ENCODE data around the gene PTAR1. TPM values are rescaled to one million over a fixed set of nuclear protein-coding genes. Genes with fewer than 3 reads are reported as not detected.

PTAR1 gene
- total and polyA plus RNA-seq, 10 of the 15 experiments (the other 5 are each of a cell fraction or from before 2014, with no cell fraction given), result 4.9 to 27.6 (median 14.2) TPM

DNA sequence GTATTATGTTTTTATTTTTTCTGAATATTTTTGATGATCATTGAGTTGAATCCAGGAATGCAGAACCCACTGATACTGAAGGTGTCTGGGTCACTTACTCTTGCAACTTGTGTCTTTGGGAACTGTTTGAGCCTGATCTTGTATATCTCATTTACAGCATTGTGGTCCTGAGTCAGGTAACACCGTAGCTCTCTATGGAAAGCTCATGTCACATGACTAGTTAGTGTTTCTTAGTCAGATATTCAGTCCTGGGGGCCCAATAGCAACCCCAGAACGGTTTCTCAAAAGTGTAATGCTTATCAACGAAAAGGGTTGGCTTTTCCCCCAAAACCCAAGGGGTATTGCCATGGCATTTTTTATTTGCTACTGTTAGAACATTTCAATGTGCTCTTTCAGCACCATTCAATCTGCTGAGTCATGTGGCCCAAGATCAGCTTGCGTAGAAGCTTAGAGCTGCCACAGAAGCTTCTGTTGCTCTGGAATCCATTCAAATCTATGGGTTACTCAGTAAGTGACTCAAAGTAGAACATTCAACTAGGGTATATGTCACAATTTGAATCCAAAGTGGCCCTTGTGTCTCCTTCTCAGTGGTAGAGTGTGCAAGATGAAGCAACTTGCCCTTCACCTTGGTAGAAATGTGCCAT, 12.1 kb upstream of the PTAR1 start (continued):
- TF ChIP-seq, protein P1, sequence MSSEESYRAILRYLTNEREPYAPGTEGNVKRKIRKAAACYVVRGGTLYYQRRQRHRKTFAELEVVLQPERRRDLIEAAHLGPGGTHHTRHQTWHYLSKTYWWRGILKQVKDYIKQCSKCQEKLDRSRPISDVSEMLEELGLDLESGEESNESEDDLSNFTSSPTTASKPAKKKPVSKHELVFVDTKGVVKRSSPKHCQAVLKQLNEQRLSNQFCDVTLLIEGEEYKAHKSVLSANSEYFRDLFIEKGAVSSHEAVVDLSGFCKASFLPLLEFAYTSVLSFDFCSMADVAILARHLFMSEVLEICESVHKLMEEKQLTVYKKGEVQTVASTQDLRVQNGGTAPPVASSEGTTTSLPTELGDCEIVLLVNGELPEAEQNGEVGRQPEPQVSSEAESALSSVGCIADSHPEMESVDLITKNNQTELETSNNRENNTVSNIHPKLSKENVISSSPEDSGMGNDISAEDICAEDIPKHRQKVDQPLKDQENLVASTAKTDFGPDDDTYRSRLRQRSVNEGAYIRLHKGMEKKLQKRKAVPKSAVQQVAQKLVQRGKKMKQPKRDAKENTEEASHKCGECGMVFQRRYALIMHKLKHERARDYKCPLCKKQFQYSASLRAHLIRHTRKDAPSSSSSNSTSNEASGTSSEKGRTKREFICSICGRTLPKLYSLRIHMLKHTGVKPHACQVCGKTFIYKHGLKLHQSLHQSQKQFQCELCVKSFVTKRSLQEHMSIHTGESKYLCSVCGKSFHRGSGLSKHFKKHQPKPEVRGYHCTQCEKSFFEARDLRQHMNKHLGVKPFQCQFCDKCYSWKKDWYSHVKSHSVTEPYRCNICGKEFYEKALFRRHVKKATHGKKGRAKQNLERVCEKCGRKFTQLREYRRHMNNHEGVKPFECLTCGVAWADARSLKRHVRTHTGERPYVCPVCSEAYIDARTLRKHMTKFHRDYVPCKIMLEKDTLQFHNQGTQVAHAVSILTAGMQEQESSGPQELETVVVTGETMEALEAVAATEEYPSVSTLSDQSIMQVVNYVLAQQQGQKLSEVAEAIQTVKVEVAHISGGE (CRISPR knock-in tag; IDR thresholded peaks at IDR 0.05), result no peak
- TF ChIP-seq, protein P2, sequence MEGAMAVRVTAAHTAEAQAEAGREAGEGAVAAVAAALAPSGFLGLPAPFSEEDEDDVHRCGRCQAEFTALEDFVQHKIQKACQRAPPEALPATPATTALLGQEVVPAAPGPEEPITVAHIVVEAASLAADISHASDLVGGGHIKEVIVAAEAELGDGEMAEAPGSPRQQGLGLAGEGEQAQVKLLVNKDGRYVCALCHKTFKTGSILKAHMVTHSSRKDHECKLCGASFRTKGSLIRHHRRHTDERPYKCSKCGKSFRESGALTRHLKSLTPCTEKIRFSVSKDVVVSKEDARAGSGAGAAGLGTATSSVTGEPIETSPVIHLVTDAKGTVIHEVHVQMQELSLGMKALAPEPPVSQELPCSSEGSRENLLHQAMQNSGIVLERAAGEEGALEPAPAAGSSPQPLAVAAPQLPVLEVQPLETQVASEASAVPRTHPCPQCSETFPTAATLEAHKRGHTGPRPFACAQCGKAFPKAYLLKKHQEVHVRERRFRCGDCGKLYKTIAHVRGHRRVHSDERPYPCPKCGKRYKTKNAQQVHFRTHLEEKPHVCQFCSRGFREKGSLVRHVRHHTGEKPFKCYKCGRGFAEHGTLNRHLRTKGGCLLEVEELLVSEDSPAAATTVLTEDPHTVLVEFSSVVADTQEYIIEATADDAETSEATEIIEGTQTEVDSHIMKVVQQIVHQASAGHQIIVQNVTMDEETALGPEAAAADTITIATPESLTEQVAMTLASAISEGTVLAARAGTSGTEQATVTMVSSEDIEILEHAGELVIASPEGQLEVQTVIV (IDR thresholded peaks at IDR 0.05; ENCODE audit: borderline replicate concordance, partially characterized antibody), result no peak
- no peak for TF ChIP-seq ZNF207 (IDR thresholded peaks at IDR 0.05; ENCODE audit: borderline replicate concordance)
- no peak for TF ChIP-seq ZNF217 (IDR thresholded peaks at IDR 0.05)

DNA sequence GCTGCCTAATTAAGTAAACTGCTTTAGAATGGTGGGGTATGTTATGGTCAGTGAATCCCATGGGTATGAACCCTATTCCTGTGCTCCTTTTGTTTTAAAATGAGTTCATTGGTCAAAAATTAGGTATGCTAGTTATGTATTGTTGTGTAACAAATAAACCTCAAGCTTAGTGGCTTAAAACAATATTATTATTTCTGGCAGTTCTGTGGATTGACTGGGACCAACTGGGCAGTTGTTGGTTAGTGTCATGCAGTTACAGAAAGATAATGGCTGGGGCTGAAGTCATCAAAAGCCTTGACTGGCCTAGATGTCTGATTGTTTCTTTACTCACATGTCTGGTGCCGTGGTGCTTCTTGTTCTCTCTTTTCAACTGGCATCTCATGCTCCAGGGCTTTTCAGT, 8.9 kb upstream of the PTAR1 start:
- Histone ChIP-seq H4K20me1 (ENCODE audit: control insufficient read depth, insufficient read depth) (no peaks in the 10 kb centered on the region), H3K27ac (ENCODE audit: control insufficient read depth, insufficient read depth) (no peak overlapping the region), H3K79me2 (ENCODE audit: control insufficient read depth, insufficient read depth, low read length) (no peaks in the 10 kb centered on the region), H3K9me3 (replicated peaks; ENCODE audit: control insufficient read depth, insufficient read depth, low read length) (no peaks in the 10 kb centered on the region), H3K4me3 (no peak overlapping the region), H3K9ac (ENCODE audit: control insufficient read depth, insufficient read depth, low read length) (no peak overlapping the region), H3K4me1 (ENCODE audit: control insufficient read depth, insufficient read depth, low read length) (no peaks in the 10 kb centered on the region), H2AFZ (ENCODE audit: control insufficient read depth, low read depth, low read length) (no peak overlapping the region), H3K36me3 (ENCODE audit: control insufficient read depth in 2 of 2, insufficient read depth in 2 of 2, low read length in 1 of 2) (no peaks in the 10 kb centered on the region), H3K27me3 (replicated peaks in 1 of 2; ENCODE audit: control insufficient read depth in 2 of 2, insufficient read depth in 2 of 2, low read length in 1 of 2) (no peaks in the 10 kb centered on the region), H3K4me2 (ENCODE audit: control insufficient read depth, insufficient read depth) (no peak overlapping the region)
- BruUV-seq (replicated peaks), result no TSS peak
- RAD21 ChIA-PET (ENCODE audit: unreplicated experiment), result no interaction called here
- intact Hi-C loops (cut with micrococcal nuclease; ENCODE audit: unreplicated experiment), result loop anchor here (10.0 kb wide), 1 partner anchor 594 kb away; the partner anchor contains the start of gene TJP2
- TF ChIP-seq NBN (IDR thresholded peaks at IDR 0.05), result no peak
- TF ChIP-seq CBX5 (IDR thresholded peaks at IDR 0.05; ENCODE audit: low read depth), result no peak
- TF ChIP-seq, protein P1 (CRISPR knock-in tag; IDR thresholded peaks at IDR 0.05), result no peak
- no peak for TF ChIP-seq ZNF24 (IDR thresholded peaks at IDR 0.05)
- TF ChIP-seq, protein P3, sequence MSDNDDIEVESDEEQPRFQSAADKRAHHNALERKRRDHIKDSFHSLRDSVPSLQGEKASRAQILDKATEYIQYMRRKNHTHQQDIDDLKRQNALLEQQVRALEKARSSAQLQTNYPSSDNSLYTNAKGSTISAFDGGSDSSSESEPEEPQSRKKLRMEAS (IDR thresholded peaks at IDR 0.05; ENCODE audit: low read depth, low read length), result no peak
- no peak for TF ChIP-seq SIX5 (IDR thresholded peaks at IDR 0.05; ENCODE audit: low read depth, low read length, severe bottlenecking)
- no peak for TF ChIP-seq RFX5 (IDR thresholded peaks at IDR 0.05; ENCODE audit: low read depth, low read length)
- no peak for FAIRE-seq
- CTCF ChIA-PET, result no interaction called here
- in situ Hi-C loops (cut with MboI), result loop anchor here (25.0 kb wide), 2 partner anchors 94 to 494 kb away; partner anchors contain the start of gene SMC5
- WGBS (ENCODE audit: insufficient coverage, insufficient replicate concordance, low lambda C conversion rate, missing lambda C conversion rate), result 24% methylated on average over 1 of the region's 1 CpG
- ATAC-seq, result no peak
- SMC1A ChIA-PET (ENCODE audit: uncharacterized antibody, unreplicated experiment), result no interaction called here
- POLR2A ChIA-PET, result no interaction called here
- DNase-seq (ENCODE audit: low read depth, low spot score), result no peak
